ENCODE measurements around the gene ACVR1.

The ACVR1 gene

DNA sequence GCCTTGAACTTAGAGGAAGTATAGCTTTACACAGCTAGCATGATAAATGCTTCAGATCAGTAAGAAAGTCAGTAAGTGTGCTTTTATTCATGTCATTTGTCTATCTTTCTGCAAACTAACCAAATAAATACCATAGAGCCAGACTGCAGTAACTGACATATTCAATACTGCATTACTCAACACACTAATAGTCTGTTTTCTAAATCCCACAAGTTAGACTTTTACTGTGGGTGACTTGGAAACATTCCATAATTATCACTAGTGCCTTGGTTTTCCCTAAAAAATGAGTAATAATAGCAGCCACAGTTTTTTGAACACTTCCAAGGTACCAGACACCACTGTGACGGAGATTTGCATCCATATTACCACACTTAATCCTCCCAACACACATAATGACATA is 33.0 kb downstream of the ACVR1 start:
- Histone ChIP-seq H3K36me3 (ENCODE audit: control insufficient read depth in 1 of 2, insufficient read depth in 2 of 2, low read length in 2 of 2) (peaks cover 3 to 8% of the 10 kb centered on the region in 2 experiments), H3K79me2 (ENCODE audit: control insufficient read depth, insufficient read depth, low read length, poor library complexity) (peaks cover 5% of the 10 kb centered on the region), H3K4me2 (ENCODE audit: low read length) (no peak overlapping the region), H2AK5ac (ENCODE audit: low read length) (no peak overlapping the region), H2BK120ac (ENCODE audit: insufficient read depth, low read length, poor library complexity) (no peak overlapping the region), H4K91ac (ENCODE audit: low read depth, low read length) (no peak overlapping the region), H2BK12ac (ENCODE audit: low read length) (no peak overlapping the region), H3K18ac (ENCODE audit: low read length) (no peak overlapping the region), H3K4me3 (ENCODE audit: low read depth, low read length) (no peak overlapping the region), H3K27me3 (ENCODE audit: insufficient read depth, low read length) (no peaks in the 10 kb centered on the region), H3K4me1 (ENCODE audit: control insufficient read depth in 1 of 2, insufficient read depth in 2 of 2, low read length in 2 of 2) (peaks cover 14 to 18% of the 10 kb centered on the region in 2 experiments), H2BK5ac (ENCODE audit: low read depth, low read length, poor library complexity) (no peak overlapping the region), H3K79me1 (ENCODE audit: low read length) (peaks cover 2% of the 10 kb centered on the region), H3K14ac (ENCODE audit: low read length) (no peak overlapping the region), H3K27ac (ENCODE audit: low read depth, low read length) (no peak overlapping the region), H3K4ac (ENCODE audit: low read depth, low read length) (no peak overlapping the region), H3K9me3 (ENCODE audit: insufficient read depth, low read depth, low read length) (no peaks in the 10 kb centered on the region), H3K9ac (ENCODE audit: low read length) (no peak overlapping the region), H4K12ac (ENCODE audit: low read depth, low read length) (no peak overlapping the region), H2AFZ (ENCODE audit: insufficient read depth, low read length, poor library complexity) (no peak overlapping the region), H3K23ac (ENCODE audit: low read length) (no peak overlapping the region), H4K8ac (ENCODE audit: low read depth, low read length) (no peak overlapping the region)
- no CpG with 5 or more reads among the region's 1 CpG for WGBS (ENCODE audit: extremely low coverage, insufficient coverage, insufficient read length)
- no peak for DNase-seq

DNA sequence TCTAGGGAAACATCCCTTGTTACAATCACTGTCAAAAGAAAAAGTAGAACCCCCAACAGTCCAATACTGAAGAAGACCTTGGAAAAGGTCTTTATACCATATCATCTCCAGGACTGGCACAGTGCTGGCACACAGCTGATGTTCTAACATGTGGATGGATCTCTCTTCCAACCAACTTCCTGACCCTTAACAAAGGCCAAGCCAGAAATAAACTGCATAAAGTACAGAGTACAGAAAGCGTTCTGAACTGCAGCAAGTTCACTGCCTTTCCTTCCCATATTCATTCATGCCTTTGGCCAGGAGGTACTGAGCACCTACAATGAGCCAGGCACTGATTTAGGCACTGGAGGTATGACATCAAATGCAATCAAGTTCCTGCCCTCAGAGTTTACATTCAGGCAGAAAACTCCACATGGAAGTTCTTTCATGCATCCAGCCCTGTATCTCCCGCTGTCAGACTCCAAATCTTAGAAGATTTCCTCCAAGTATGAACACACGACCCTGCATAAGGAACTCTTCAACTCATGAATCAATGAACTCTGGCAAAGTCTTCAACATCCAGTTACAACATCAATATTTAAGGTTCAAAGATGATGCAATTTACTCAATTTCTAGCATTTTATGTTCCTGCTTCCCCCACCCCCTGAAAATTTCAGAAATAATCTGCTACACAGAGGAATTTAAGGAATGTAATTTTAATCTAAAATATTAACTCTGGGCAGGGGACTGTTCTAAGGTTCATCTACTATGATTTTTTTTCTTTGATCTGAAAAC is 33.8 kb downstream of the ACVR1 start:
- Histone ChIP-seq H4K8ac (ENCODE audit: low read depth, low read length) (no peak overlapping the region), H4K12ac (ENCODE audit: low read depth, low read length) (no peak overlapping the region), H3K4me1 (ENCODE audit: control insufficient read depth in 1 of 2, insufficient read depth in 2 of 2, low read length in 2 of 2) (peaks cover 19 to 24% of the 10 kb centered on the region in 2 experiments), H3K79me2 (ENCODE audit: control insufficient read depth, insufficient read depth, low read length, poor library complexity) (peaks cover 7% of the 10 kb centered on the region), H3K4ac (ENCODE audit: low read depth, low read length) (peak overlapping the region; percentile 47), H2BK5ac (ENCODE audit: low read depth, low read length, poor library complexity) (no peak overlapping the region), H3K9ac (ENCODE audit: low read length) (no peak overlapping the region), H3K27ac (ENCODE audit: low read depth, low read length) (no peak overlapping the region), H2AFZ (ENCODE audit: insufficient read depth, low read length, poor library complexity) (no peak overlapping the region), H3K36me3 (ENCODE audit: control insufficient read depth in 1 of 2, insufficient read depth in 2 of 2, low read length in 2 of 2) (peaks cover 3 to 8% of the 10 kb centered on the region in 2 experiments), H3K14ac (ENCODE audit: low read length) (no peak overlapping the region), H2BK120ac (ENCODE audit: insufficient read depth, low read length, poor library complexity) (no peak overlapping the region), H3K18ac (ENCODE audit: low read length) (no peak overlapping the region), H2AK5ac (ENCODE audit: low read length) (peak overlapping the region; percentile 52), H2BK12ac (ENCODE audit: low read length) (peak overlapping the region; percentile 63), H3K23ac (ENCODE audit: low read length) (no peak overlapping the region), H4K91ac (ENCODE audit: low read depth, low read length) (no peak overlapping the region), H3K9me3 (ENCODE audit: insufficient read depth, low read depth, low read length) (no peaks in the 10 kb centered on the region), H3K27me3 (ENCODE audit: insufficient read depth, low read length) (no peaks in the 10 kb centered on the region), H3K79me1 (ENCODE audit: low read length) (peaks cover 6% of the 10 kb centered on the region), H3K4me2 (ENCODE audit: low read length) (no peak overlapping the region), H3K4me3 (ENCODE audit: low read depth, low read length) (no peak overlapping the region)
- WGBS (ENCODE audit: extremely low coverage, insufficient coverage, insufficient read length), result no CpG with 5 or more reads among the region's 3 CpGs
- no peak for DNase-seq

DNA sequence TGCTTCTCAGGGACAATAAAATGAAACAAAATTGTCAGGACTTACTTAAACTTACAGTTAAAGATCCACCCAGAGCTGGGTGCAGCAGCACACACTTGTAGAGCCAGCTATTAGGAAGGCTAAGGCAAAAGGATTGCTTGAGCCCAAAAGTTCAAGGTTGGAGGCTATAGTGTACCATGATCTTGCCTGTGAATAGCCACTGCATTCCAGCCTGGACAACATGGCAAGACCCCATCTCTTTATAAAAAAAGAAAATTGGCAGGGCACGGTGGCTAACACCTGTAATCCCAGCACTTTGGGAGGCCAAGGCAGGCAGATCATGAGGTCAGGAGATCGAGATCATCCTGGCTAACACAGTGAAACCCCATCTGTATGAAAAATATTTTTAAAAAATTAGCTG is 34.6 kb downstream of the ACVR1 start:
- Histone ChIP-seq H3K9ac (ENCODE audit: low read length) (no peak overlapping the region), H3K4ac (ENCODE audit: low read depth, low read length) (no peak overlapping the region), H3K4me3 (ENCODE audit: low read depth, low read length) (no peak overlapping the region), H2AFZ (ENCODE audit: insufficient read depth, low read length, poor library complexity) (no peak overlapping the region), H3K4me2 (ENCODE audit: low read length) (no peak overlapping the region), H3K79me1 (ENCODE audit: low read length) (peaks cover 6% of the 10 kb centered on the region), H3K23ac (ENCODE audit: low read length) (no peak overlapping the region), H2AK5ac (ENCODE audit: low read length) (no peak overlapping the region), H4K8ac (ENCODE audit: low read depth, low read length) (no peak overlapping the region), H2BK12ac (ENCODE audit: low read length) (no peak overlapping the region), H3K9me3 (ENCODE audit: insufficient read depth, low read depth, low read length) (no peaks in the 10 kb centered on the region), H3K27ac (ENCODE audit: low read depth, low read length) (no peak overlapping the region), H2BK120ac (ENCODE audit: insufficient read depth, low read length, poor library complexity) (no peak overlapping the region), H3K4me1 (ENCODE audit: control insufficient read depth in 1 of 2, insufficient read depth in 2 of 2, low read length in 2 of 2) (peaks cover 19 to 24% of the 10 kb centered on the region in 2 experiments), H3K36me3 (ENCODE audit: control insufficient read depth in 1 of 2, insufficient read depth in 2 of 2, low read length in 2 of 2) (peaks cover 3 to 8% of the 10 kb centered on the region in 2 experiments), H2BK5ac (ENCODE audit: low read depth, low read length, poor library complexity) (no peak overlapping the region), H4K12ac (ENCODE audit: low read depth, low read length) (no peak overlapping the region), H3K14ac (ENCODE audit: low read length) (no peak overlapping the region), H3K79me2 (ENCODE audit: control insufficient read depth, insufficient read depth, low read length, poor library complexity) (peaks cover 7% of the 10 kb centered on the region), H3K27me3 (ENCODE audit: insufficient read depth, low read length) (no peaks in the 10 kb centered on the region), H4K91ac (ENCODE audit: low read depth, low read length) (no peak overlapping the region), H3K18ac (ENCODE audit: low read length) (no peak overlapping the region)
- no CpG with 5 or more reads among the region's 2 CpGs for WGBS (ENCODE audit: extremely low coverage, insufficient coverage, insufficient read length)
- no peak for DNase-seq

DNA sequence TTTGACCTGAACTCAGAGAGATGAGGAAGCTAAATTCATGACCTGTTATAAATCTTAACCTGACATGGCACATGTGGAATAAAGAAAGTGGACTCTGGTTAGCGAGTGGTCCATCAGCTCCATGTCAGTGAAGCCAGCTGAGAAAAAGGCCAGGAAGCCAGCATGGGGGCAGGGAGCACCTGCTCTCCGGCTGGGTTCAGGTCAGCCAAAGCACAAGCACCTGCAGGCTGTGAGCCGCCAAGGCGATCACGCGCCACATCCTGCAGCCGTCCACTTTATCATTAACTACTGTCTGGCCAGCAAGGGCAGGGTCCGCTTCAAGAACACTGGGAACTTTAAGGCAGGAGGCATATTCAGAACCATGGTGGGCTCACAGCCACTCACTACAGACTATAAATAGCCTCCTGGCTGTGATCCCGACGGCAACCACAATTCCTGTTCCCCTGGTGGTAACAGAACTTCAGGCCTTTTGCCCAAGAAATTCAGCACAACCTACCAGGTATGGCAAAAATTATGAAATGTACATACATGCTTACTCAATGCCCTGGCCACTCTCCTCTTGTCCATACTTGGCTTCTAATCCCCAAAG is 35.5 kb downstream of the ACVR1 start:
- Histone ChIP-seq H3K4ac (ENCODE audit: low read depth, low read length) (no peak overlapping the region), H2AFZ (ENCODE audit: insufficient read depth, low read length, poor library complexity) (peak overlapping the region; percentile 23), H3K14ac (ENCODE audit: low read length) (no peak overlapping the region), H3K18ac (ENCODE audit: low read length) (peak overlapping the region; percentile 61), H3K4me3 (ENCODE audit: low read depth, low read length) (no peak overlapping the region), H3K9me3 (ENCODE audit: insufficient read depth, low read depth, low read length) (no peaks in the 10 kb centered on the region), H3K79me1 (ENCODE audit: low read length) (peaks cover 6% of the 10 kb centered on the region), H4K8ac (ENCODE audit: low read depth, low read length) (no peak overlapping the region), H2AK5ac (ENCODE audit: low read length) (no peak overlapping the region), H3K9ac (ENCODE audit: low read length) (no peak overlapping the region), H2BK5ac (ENCODE audit: low read depth, low read length, poor library complexity) (no peak overlapping the region), H2BK12ac (ENCODE audit: low read length) (no peak overlapping the region), H3K79me2 (ENCODE audit: control insufficient read depth, insufficient read depth, low read length, poor library complexity) (peaks cover 7% of the 10 kb centered on the region), H3K36me3 (ENCODE audit: control insufficient read depth in 1 of 2, insufficient read depth in 2 of 2, low read length in 2 of 2) (peaks cover 3 to 8% of the 10 kb centered on the region in 2 experiments), H4K12ac (ENCODE audit: low read depth, low read length) (no peak overlapping the region), H4K91ac (ENCODE audit: low read depth, low read length) (no peak overlapping the region), H3K4me2 (ENCODE audit: low read length) (no peak overlapping the region), H3K23ac (ENCODE audit: low read length) (no peak overlapping the region), H3K27me3 (ENCODE audit: insufficient read depth, low read length) (no peaks in the 10 kb centered on the region), H3K27ac (ENCODE audit: low read depth, low read length) (no peak overlapping the region), H2BK120ac (ENCODE audit: insufficient read depth, low read length, poor library complexity) (no peak overlapping the region), H3K4me1 (ENCODE audit: control insufficient read depth in 1 of 2, insufficient read depth in 2 of 2, low read length in 2 of 2) (peaks cover 19 to 24% of the 10 kb centered on the region in 2 experiments)
- no peak for DNase-seq
- WGBS (ENCODE audit: extremely low coverage, insufficient coverage, insufficient read length), result no CpG with 5 or more reads among the region's 10 CpGs
